ENCODE data around the gene TSPAN6.

- TF ChIP-seq EZH2 (IDR thresholded peaks at IDR 0.05; ENCODE audit: borderline replicate concordance, control insufficient read depth, low read depth, low read length) (no peak), CEBPB (IDR thresholded peaks at IDR 0.05; ENCODE audit: borderline replicate concordance in 1 of 2, low read depth in 2 of 2, low read length in 2 of 2) (no peak), POLR2A (IDR thresholded peaks at IDR 0.05; ENCODE audit: low read depth, low read length) (no peak), SMC3 (IDR thresholded peaks at IDR 0.05; ENCODE audit: borderline replicate concordance, low read length) (no peak), MEF2A (IDR thresholded peaks at IDR 0.05; ENCODE audit: insufficient read depth, low read depth, low read length) (no peak), KDM1A (IDR thresholded peaks at IDR 0.05; ENCODE audit: borderline replicate concordance) (no peak), RCOR1 (conservative IDR thresholded peaks at IDR 0.05; ENCODE audit: low read depth, low read length) (no peak), ZNF274 (IDR thresholded peaks at IDR 0.05; ENCODE audit: insufficient read depth, insufficient read length) (no peak), CTCF (IDR thresholded peaks at IDR 0.05 in 2 of 3, conservative IDR thresholded peaks at IDR 0.05 in 1 of 3; ENCODE audit: control insufficient read depth in 2 of 3, extremely low read depth in 1 of 3, insufficient read depth in 1 of 3, low read depth in 3 of 3, low read length in 3 of 3) (no peak), RUNX3 (IDR thresholded peaks at IDR 0.05; ENCODE audit: low read length) (no peak)
These were observed 10.5 kb upstream of the TSPAN6 start for GRCh38 chrX:100647095-100647494.
